Small intestine (tissue), 7 donors: Measurements from ENCODE around the gene SLC13A4. TPM values are rescaled to one million over a fixed set of nuclear protein-coding genes. Genes with fewer than 3 reads are reported as not detected.

Experiments used
- DNase-seq, 2 donors: peaks; one replicate each; pipeline versions ENCODE4 v3.0.0 to v3.0.0-alpha.2; 2013
- FAIRE-seq: peaks from 2 replicates; lab custom pipeline; 2012; peaks lifted over from hg19 to GRCh38; lab: Jason Lieb, UNC
- H3K27ac ChIP-seq, 3 donors: one replicate each; pipeline ENCODE4 v1.5.1; 2013; ENCODE audit warnings: low read length in 2 of 3, mild to moderate bottlenecking in 2 of 3, control low read depth in 1 of 3, inconsistent platforms in 1 of 3, low read depth in 1 of 3, moderate library complexity in 1 of 3
- H3K27me3 ChIP-seq, 3 donors: one replicate each; pipeline ENCODE4 v1.6.1; 2013; ENCODE audit warnings: low read length in 3 of 3, inconsistent platforms in 1 of 3; ENCODE audit not compliant: control insufficient read depth in 3 of 3, insufficient read depth in 3 of 3
- H3K36me3 ChIP-seq, 3 donors: one replicate each; pipeline ENCODE4 v1.6.1; 2013; ENCODE audit warnings: low read length in 3 of 3, inconsistent platforms in 1 of 3, low read depth in 1 of 3, mild to moderate bottlenecking in 1 of 3, moderate library complexity in 1 of 3; ENCODE audit not compliant: control insufficient read depth in 3 of 3, insufficient read depth in 2 of 3
- H3K4me1 ChIP-seq, 3 donors: one replicate each; pipeline ENCODE4 v1.6.1; 2013; ENCODE audit warnings: low read length in 2 of 3, inconsistent platforms in 1 of 3, low read depth in 1 of 3, mild to moderate bottlenecking in 1 of 3, moderate library complexity in 1 of 3; ENCODE audit not compliant: control insufficient read depth in 3 of 3, insufficient read depth in 2 of 3
- H3K4me3 ChIP-seq, 3 donors: one replicate each; pipeline ENCODE4 v1.5.1; 2013; ENCODE audit warnings: low read length in 3 of 3, control low read depth in 1 of 3, inconsistent platforms in 1 of 3, low read depth in 1 of 3, mild to moderate bottlenecking in 1 of 3, moderate library complexity in 1 of 3
- H3K9me3 ChIP-seq, 2 donors: one replicate each; pipeline ENCODE4 v1.6.1; 2013; ENCODE audit warnings: low read depth in 1 of 2, low read length in 1 of 2; ENCODE audit not compliant: control insufficient read depth in 2 of 2, insufficient read depth in 1 of 2
- WGBS, 3 donors: extraction: QIAGEN DNeasy Blood & Tissue Kit; methylation state at CpG; one replicate each; pipeline ENCODE4 v1.1.7; 2013; 5-methylcytosine and 5-hydroxymethylcytosine counted together
- polyA plus RNA-seq, 4 donors: library from polyadenylated mRNA; stranded (reverse) in 3 of 4; unstranded in 1 of 4; fragments of 200-250 nt in 3 of 4; fragments of 120-200 nt in 1 of 4; gene quantifications; one replicate each; pipeline versions ENCODE4 v1.2.1 to v1.2.3, GENCODE V29; 2013
- donor health status: healthy with polysubstance abuse.
- donor health status: control.
- donor health status: control.
- donor health status: Bipolar disorder and iron deficiency.
- donor health status: healthy.

The SLC13A4 gene
- polyA plus RNA-seq, 4 donors = 0.04 to 0.56 TPM; not detected in 2

GRCh38 chr7:135687466-135687865 lies 40.5 kb downstream of the SLC13A4 start:
- WGBS, 3 donors = 0 to 41% (median 10%) methylated on average over 1 of the region's 1 CpG
- FAIRE-seq (no peak), DNase-seq (no peak)
- Histone ChIP-seq H3K4me3 (no peak overlapping the region), H3K4me1 (no peaks in the 10 kb centered on the region), H3K27ac (no peak overlapping the region), H3K36me3 (peaks cover 0 to 12% (median 0%) of the 10 kb centered on the region in 3 donors), H3K9me3 (no peaks in the 10 kb centered on the region), H3K27me3 (no peaks in the 10 kb centered on the region)

GRCh38 chr7:135685306-135686084 lies 42.5 kb downstream of the SLC13A4 start:
- Histone ChIP-seq H3K36me3 (peaks cover 0 to 16% (median 0%) of the 10 kb centered on the region in 3 donors), H3K4me3 (no peak overlapping the region), H3K27ac (no peak overlapping the region), H3K4me1 (no peaks in the 10 kb centered on the region), H3K9me3 (no peaks in the 10 kb centered on the region), H3K27me3 (no peaks in the 10 kb centered on the region)
- FAIRE-seq (no peak), DNase-seq (no peak)
- 87 to 92% (median 89%) methylated on average over 9 of the region's 9 CpGs for WGBS, 3 donors

- DNase-seq (no peak), FAIRE-seq (no peak)
- Histone ChIP-seq H3K27ac (no peak overlapping the region), H3K27me3 (no peaks in the 10 kb centered on the region), H3K9me3 (no peaks in the 10 kb centered on the region), H3K4me3 (no peak overlapping the region), H3K4me1 (no peaks in the 10 kb centered on the region), H3K36me3 (peaks cover 0 to 16% (median 0%) of the 10 kb centered on the region in 3 donors)
- 85 to 93% (median 90%) methylated on average over 5 of the region's 5 CpGs for WGBS, 3 donors
Observed at GRCh38 chr7:135684699-135685098, 43.3 kb downstream of the SLC13A4 start.

GRCh38 chr7:135684136-135684535 lies 43.9 kb downstream of the SLC13A4 start:
- H3K4me3 ChIP-seq = no peak overlapping the region
- 72 to 74% (median 72%) methylated on average over 3 of the region's 3 CpGs for WGBS, 3 donors
- H3K9me3 ChIP-seq = no peaks in the 10 kb centered on the region
- no peak overlapping the region for H3K27ac ChIP-seq
- no peak for DNase-seq
- H3K36me3 ChIP-seq = peaks cover 0 to 16% (median 0%) of the 10 kb centered on the region in 3 donors
- no peaks in the 10 kb centered on the region for H3K4me1 ChIP-seq
- no peaks in the 10 kb centered on the region for H3K27me3 ChIP-seq
- FAIRE-seq = no peak

GRCh38 chr7:135683609-135684008 lies 44.4 kb downstream of the SLC13A4 start:
- no peak overlapping the region for H3K27ac ChIP-seq
- FAIRE-seq = no peak
- H3K36me3 ChIP-seq = peaks cover 0 to 12% (median 0%) of the 10 kb centered on the region in 3 donors
- H3K4me1 ChIP-seq = no peaks in the 10 kb centered on the region
- no peak overlapping the region for H3K4me3 ChIP-seq
- no peak for DNase-seq
- no peaks in the 10 kb centered on the region for H3K9me3 ChIP-seq
- 91 to 96% (median 93%) methylated on average over 3 of the region's 3 CpGs for WGBS, 3 donors
- no peaks in the 10 kb centered on the region for H3K27me3 ChIP-seq

GRCh38 chr7:135682191-135682590 lies 45.8 kb downstream of the SLC13A4 start:
- peaks cover 0 to 16% (median 0%) of the 10 kb centered on the region in 3 donors for H3K36me3 ChIP-seq

GRCh38 chr7:135681762-135682161 lies 46.2 kb downstream of the SLC13A4 start:
- H3K4me1 ChIP-seq = no peaks in the 10 kb centered on the region
- 70 to 91% (median 83%) methylated on average over 5 of the region's 5 CpGs for WGBS, 3 donors

More at GRCh38 chr7:135682191-135682590, 45.8 kb downstream of the SLC13A4 start:
- Histone ChIP-seq H3K9me3 (no peaks in the 10 kb centered on the region), H3K27me3 (no peaks in the 10 kb centered on the region), H3K4me1 (no peaks in the 10 kb centered on the region), H3K4me3 (no peak overlapping the region), H3K27ac (no peak overlapping the region)
- FAIRE-seq (no peak), DNase-seq (no peak)
- WGBS, 3 donors = 86 to 96% (median 94%) methylated on average over 3 of the region's 3 CpGs

GRCh38 chr7:135678612-135679575 lies 49.1 kb downstream of the SLC13A4 start:
- FAIRE-seq (no peak), DNase-seq (no peak)
- no peaks in the 10 kb centered on the region for H3K9me3 ChIP-seq
- no peak overlapping the region for H3K4me3 ChIP-seq
- H3K27me3 ChIP-seq = no peaks in the 10 kb centered on the region
- H3K4me1 ChIP-seq = no peaks in the 10 kb centered on the region
- peaks cover 0 to 14% (median 3%) of the 10 kb centered on the region in 3 donors for H3K36me3 ChIP-seq
- 62 to 77% (median 64%) methylated on average over 4 of the region's 4 CpGs for WGBS, 3 donors
- H3K27ac ChIP-seq = no peak overlapping the region

More at GRCh38 chr7:135681762-135682161, 46.2 kb downstream of the SLC13A4 start:
- Histone ChIP-seq H3K27ac (no peak overlapping the region), H3K36me3 (peaks cover 0 to 16% (median 0%) of the 10 kb centered on the region in 3 donors), H3K9me3 (no peaks in the 10 kb centered on the region), H3K4me3 (no peak overlapping the region), H3K27me3 (no peaks in the 10 kb centered on the region)
- FAIRE-seq (no peak), DNase-seq (no peak)
